Spinal cord (tissue), 10 donors: ENCODE measurements around the gene UST. TPM values are rescaled to one million over a fixed set of nuclear protein-coding genes. Genes with fewer than 3 reads are reported as not detected.

Experiments
- DNase-seq, 6 donors: peaks; one replicate each; pipeline versions ENCODE4 v3.0.0 to v3.0.0-alpha.2; 2013 to 2015; ENCODE audit warnings: low spot score in 6 of 6, low read depth in 4 of 6
- H3K27ac ChIP-seq: one replicate; pipeline ENCODE4 v1.5.1; 2013; ENCODE audit warnings: low read depth, low read length, control low read depth
- H3K27me3 ChIP-seq: one replicate; pipeline ENCODE4 v1.6.1; 2013; ENCODE audit warnings: low read length; ENCODE audit not compliant: control insufficient read depth, insufficient read depth
- H3K36me3 ChIP-seq: one replicate; pipeline ENCODE4 v1.6.1; 2013; ENCODE audit warnings: low read length; ENCODE audit not compliant: control insufficient read depth, insufficient read depth
- H3K4me1 ChIP-seq: one replicate; pipeline ENCODE4 v1.6.1; 2013; ENCODE audit warnings: low read length; ENCODE audit not compliant: control insufficient read depth, insufficient read depth
- H3K4me3 ChIP-seq: one replicate; pipeline ENCODE4 v1.5.1; 2013; ENCODE audit warnings: low read depth, low read length, control low read depth
- H3K9me3 ChIP-seq: one replicate; pipeline ENCODE4 v1.6.1; 2013; ENCODE audit warnings: low read length; ENCODE audit not compliant: control insufficient read depth, insufficient read depth
- WGBS: methylation state at CpG from one replicate; pipeline ENCODE4 v1.1.5; 2013; ENCODE audit warnings: missing lambda C conversion rate; ENCODE audit not compliant: insufficient coverage; 5-methylcytosine and 5-hydroxymethylcytosine counted together
- polyA plus RNA-seq, 2 donors: library from polyadenylated mRNA; unstranded; fragments of 120-200 nt; gene quantifications; one replicate each; pipeline ENCODE4 v1.2.1, GENCODE V29; 2013; ENCODE audit not compliant: insufficient read length in 2 of 2
- total RNA-seq, 2 donors: library from RNA; depleted of rRNA in 1 of 2; stranded (reverse); fragments of 120-200 nt in 1 of 2; fragments of >200 nt in 1 of 2; gene quantifications; one replicate each; pipeline versions ENCODE4 v1.2.3 to v1.2.4, GENCODE V29; 2013 to 2014
- donor health status: healthy.

Gene UST
- total and polyA plus RNA-seq, 4 donors, result 21.5 to 28.9 (median 23.5) TPM

DNA sequence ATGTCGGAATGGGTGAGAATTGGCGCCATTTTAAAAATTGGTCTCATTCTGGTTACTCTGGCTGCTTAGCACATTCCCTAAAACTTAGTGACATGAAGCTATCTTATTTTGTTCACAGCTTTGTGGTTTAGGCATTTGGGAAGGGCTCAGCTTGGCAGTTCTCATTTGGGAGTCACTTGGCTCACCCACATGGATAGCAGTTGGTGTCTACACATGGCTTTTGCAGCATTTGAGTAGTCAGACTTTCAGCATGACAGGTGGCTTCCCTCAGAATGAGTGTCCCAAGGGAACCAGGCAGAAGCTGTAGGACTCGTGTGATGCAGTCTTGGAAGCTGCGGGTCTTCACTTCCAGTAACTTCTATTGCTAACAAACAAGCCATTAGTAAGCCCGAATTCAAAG lies 64.6 kb downstream of the UST start:
- no peak overlapping the region for H3K27ac ChIP-seq
- peaks cover 6% of the 10 kb centered on the region for H3K9me3 ChIP-seq
- no peaks in the 10 kb centered on the region for H3K36me3 ChIP-seq
- no peaks in the 10 kb centered on the region for H3K4me1 ChIP-seq
- 93% methylated on average over 3 of the region's 5 CpGs for WGBS
- no peaks in the 10 kb centered on the region for H3K27me3 ChIP-seq
- DNase-seq, result peak in 2 of 6 donors; percentile 40 to 89
- H3K4me3 ChIP-seq, result no peak overlapping the region

DNA sequence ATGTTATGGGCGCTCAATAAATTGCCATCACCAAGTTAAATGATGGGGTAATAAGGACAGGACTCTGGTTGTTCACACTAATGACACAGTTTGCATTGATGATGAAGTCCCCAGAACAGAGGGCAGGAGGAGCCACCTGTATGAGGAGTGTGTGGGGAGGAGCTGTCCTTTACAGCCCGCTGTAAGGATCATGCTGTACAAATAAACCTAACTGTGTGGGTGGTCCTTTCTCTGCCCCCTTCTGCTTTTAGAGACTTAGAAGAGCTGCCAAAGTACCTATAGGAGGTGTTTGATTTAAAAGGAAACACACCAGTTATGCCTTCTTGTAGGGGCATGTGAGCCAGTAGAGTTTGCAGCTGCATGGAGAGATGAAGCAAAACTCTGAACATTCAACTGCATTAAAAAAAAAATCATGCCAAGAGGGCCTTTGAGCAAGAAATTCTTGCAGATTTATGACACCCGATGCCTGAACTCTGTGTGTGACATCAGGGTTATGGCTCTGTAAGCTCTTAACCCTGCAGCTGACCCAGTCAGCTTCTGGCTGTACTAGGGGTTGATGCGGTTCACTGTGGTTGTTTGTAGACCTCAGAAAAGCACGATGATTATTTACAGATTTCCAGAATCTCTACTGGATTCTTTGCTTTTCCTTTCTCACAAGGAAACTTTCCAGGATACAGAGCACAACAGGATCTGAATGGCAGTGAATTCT lies 67.4 kb downstream of the UST start:
- Histone ChIP-seq H3K4me3 (no peak overlapping the region), H3K9me3 (peaks cover 6% of the 10 kb centered on the region), H3K36me3 (no peaks in the 10 kb centered on the region), H3K27ac (no peak overlapping the region), H3K27me3 (no peaks in the 10 kb centered on the region), H3K4me1 (no peaks in the 10 kb centered on the region)
- no peak for DNase-seq
- 38% methylated on average over 1 of the region's 5 CpGs for WGBS

DNA sequence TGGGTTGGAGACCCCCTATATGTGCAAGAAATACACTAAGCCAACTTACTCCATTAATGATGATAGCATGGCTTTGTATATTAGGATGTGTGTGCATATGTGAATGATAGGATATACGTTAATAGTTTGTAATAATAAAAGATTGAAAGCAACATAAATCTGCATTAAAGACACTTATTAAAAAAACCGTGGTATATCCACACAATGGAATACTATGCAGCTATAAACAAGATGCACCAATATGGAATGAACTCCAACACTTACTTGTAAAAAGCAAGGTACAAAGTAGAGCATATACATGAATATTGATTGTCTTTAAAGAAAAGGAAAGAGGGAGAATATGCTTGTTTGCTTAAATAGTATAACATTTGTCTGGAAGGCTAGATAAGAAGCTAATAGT lies 68.0 kb downstream of the UST start:
- Histone ChIP-seq H3K4me3 (no peak overlapping the region), H3K27me3 (no peaks in the 10 kb centered on the region), H3K36me3 (no peaks in the 10 kb centered on the region), H3K4me1 (no peaks in the 10 kb centered on the region), H3K9me3 (peaks cover 6% of the 10 kb centered on the region), H3K27ac (no peak overlapping the region)
- no peak for DNase-seq
- no CpG with 5 or more reads among the region's 2 CpGs for WGBS

DNA sequence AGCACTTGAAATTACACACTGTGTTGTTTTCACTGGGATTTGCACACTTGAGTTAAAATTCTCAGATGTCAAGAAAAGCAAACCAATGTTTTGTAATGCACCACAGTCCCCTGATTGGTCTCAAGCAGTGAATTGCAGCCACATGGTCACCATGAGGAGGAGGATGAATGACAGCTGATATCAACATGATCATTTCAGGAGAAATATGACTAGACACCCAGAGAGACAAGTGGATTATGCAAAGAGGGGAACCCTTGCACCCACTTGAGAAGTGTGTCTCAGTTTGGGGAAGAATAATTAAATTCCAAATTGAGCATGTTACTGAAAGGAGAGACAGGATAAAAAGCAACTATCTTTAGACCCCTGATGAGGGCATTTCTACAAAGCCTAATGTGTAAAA lies 69.3 kb downstream of the UST start:
- Histone ChIP-seq H3K4me3 (no peak overlapping the region), H3K4me1 (no peaks in the 10 kb centered on the region), H3K36me3 (no peaks in the 10 kb centered on the region), H3K27ac (no peak overlapping the region), H3K9me3 (peaks cover 6% of the 10 kb centered on the region), H3K27me3 (no peaks in the 10 kb centered on the region)
- DNase-seq, result no peak

DNA sequence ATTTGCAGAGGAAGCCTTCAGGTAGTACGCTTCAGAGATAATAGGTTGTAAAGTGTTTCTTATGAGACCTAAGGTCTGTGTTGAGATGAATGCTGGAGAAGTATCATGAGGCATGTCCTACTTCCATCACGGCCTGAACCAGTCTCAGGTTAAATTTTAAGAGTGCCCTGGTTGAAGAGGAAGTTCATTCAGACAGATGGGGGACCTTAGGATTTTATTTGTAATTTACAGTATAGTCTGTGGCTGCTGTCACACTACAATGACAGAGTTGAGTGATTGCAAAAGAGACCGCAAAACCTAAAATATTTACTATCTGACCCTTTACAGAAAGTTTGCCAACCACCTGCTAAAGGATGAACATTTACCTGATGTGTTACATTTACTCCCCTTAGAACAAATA lies 70.9 kb downstream of the UST start:
- H3K9me3 ChIP-seq, result peaks cover 6% of the 10 kb centered on the region
- no peak overlapping the region for H3K4me3 ChIP-seq
- 85% methylated on average over 2 of the region's 3 CpGs for WGBS
- H3K27me3 ChIP-seq, result no peaks in the 10 kb centered on the region
- no peaks in the 10 kb centered on the region for H3K36me3 ChIP-seq
- no peaks in the 10 kb centered on the region for H3K4me1 ChIP-seq
- H3K27ac ChIP-seq, result no peak overlapping the region
- no peak for DNase-seq

DNA sequence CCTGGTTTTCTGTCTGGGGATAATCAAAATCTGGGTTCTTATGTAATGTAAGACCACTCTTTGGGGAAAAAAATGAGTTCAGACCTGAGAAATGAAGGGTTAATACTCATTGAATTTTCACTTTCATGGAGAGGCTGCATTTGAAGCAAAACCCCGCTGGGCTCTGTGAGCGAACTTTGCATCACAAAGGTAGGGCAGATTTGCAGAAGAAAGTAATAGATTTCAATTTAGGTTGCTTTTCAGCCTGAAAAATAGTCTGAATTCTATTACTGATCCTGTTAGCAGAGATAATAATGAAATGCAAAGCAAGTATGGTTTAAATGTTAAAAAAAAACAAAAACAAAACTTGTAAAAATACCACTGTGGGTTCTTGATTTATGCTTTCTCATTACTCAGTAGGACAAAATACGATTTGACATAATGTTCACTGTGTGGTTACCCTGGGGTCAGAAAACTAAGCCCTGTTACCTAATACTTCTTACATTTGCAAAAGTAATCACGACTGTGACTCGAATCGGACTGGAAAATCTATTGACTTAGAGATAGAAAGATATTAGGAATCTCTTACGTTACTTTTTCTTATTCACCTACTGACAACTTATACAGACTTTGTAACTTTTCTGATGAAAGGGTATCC lies 72.2 kb downstream of the UST start:
- H3K27me3 ChIP-seq, result no peaks in the 10 kb centered on the region
- H3K9me3 ChIP-seq, result peaks cover 5% of the 10 kb centered on the region
- H3K4me1 ChIP-seq, result no peaks in the 10 kb centered on the region
- peak in 2 of 6 donors; percentile 28 to 42 for DNase-seq
- H3K36me3 ChIP-seq, result no peaks in the 10 kb centered on the region
- H3K4me3 ChIP-seq, result no peak overlapping the region
- WGBS, result 20% methylated on average over 1 of the region's 7 CpGs
- no peak overlapping the region for H3K27ac ChIP-seq

DNA sequence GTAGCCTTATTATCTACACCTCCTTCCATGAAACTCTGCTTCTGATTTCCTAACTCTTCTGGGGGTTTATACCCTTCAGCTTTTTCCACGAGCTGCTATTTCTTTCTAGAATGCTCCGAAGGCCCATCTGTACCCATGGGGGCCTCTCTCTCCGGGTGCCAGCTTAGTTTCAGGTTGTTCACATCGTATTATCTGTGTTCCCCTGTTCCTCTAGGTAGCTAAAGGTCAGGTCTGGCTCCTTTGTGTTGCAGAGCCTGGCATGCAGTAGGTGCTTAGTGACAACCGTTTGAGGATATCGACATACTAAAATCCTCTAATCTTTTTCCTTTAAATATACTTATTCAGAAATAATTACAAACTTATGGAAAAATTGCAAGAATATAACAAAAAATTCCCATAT lies 73.0 kb downstream of the UST start:
- peaks cover 3% of the 10 kb centered on the region for H3K9me3 ChIP-seq
- H3K36me3 ChIP-seq, result no peaks in the 10 kb centered on the region
- 69% methylated on average over 4 of the region's 6 CpGs for WGBS
- no peaks in the 10 kb centered on the region for H3K27me3 ChIP-seq
- no peak for DNase-seq
- no peak overlapping the region for H3K4me3 ChIP-seq
- no peak overlapping the region for H3K27ac ChIP-seq
- no peaks in the 10 kb centered on the region for H3K4me1 ChIP-seq

DNA sequence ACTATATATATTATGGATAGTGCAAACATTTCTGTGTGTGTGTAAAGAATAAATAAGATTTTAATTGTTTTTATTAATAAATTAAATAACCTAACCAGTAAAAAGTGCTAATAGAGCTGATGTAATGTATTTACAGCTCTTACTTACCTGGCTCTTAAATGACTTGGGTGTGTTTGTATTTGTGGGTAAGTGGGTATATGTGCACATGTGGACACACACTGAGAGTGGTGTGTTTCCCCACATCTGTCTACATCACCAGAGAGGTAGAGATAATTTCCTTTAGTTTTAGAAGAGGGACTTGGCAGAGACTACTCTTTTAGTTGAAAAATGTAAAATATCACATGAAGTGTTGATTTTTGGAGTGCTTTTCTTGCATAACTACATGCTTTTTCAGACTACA lies 76.0 kb downstream of the UST start:
- H3K4me1 ChIP-seq, result no peaks in the 10 kb centered on the region
- H3K27me3 ChIP-seq, result no peaks in the 10 kb centered on the region
- no peak overlapping the region for H3K4me3 ChIP-seq
- no peaks in the 10 kb centered on the region for H3K36me3 ChIP-seq
- DNase-seq, result no peak
- H3K9me3 ChIP-seq, result peaks cover 3% of the 10 kb centered on the region
- no peak overlapping the region for H3K27ac ChIP-seq

DNA sequence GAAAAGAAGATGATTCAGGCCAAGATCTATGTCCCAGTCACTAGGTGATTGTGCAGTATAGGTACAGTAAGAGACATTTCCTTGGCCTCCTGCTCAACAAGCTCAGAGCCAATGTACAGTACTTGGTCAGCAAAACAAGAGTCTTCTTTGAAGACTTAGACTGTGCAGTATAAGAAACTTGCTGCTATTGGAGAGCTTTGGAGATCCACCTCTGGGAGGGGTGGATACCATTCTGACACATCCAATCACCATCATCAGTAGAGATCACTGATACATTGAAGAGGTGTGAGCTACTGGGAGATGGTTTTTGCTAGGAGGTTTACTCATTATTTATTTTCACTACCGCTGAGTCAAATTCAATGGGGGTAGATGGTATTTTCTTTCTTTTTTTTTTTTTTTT lies 77.5 kb downstream of the UST start:
- no peaks in the 10 kb centered on the region for H3K36me3 ChIP-seq
- no peak overlapping the region for H3K27ac ChIP-seq
- H3K4me3 ChIP-seq, result no peak overlapping the region
- WGBS, result no CpG with 5 or more reads among the region's 1 CpG
- no peaks in the 10 kb centered on the region for H3K4me1 ChIP-seq
- peaks cover 3% of the 10 kb centered on the region for H3K9me3 ChIP-seq
- DNase-seq, result no peak
- no peaks in the 10 kb centered on the region for H3K27me3 ChIP-seq

DNA sequence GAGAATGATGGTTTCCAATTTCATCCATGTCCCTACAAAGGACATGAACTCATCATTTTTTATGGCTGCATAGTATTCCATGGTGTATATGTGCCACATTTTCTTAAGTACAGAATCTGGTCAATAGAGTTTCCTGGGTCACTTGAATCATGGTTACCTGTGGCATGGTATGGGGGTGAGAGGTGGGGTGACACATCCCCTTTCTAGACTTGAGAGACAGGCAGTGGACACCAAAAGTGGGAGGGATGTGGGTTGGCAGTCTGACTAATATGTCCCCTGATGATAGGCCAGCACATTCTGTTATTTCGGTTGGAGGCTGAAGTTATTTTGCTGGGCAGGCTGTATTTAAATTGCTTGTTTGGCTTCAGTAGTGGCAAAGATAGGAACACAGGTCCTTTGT lies 78.1 kb downstream of the UST start:
- Histone ChIP-seq H3K4me3 (no peak overlapping the region), H3K27me3 (no peaks in the 10 kb centered on the region), H3K27ac (no peak overlapping the region), H3K9me3 (peaks cover 3% of the 10 kb centered on the region), H3K4me1 (no peaks in the 10 kb centered on the region), H3K36me3 (no peaks in the 10 kb centered on the region)
- WGBS, result 100% methylated on average over 1 of the region's 1 CpG
- no peak for DNase-seq
